Measurements from ENCODE around the gene LDB3.
A peak's percentile ranks its signal among the peaks of the same experiment; 100 is the strongest.
"Not testable (repeated sequence)": the region's sequence is repeated elsewhere in the genome, so short reads cannot be mapped to it uniquely, and the experiment has no call there.

The LDB3 gene

GRCh38 chr10:86668297-86669165 is at the start of gene LDB3:
Gene LDB3, plus strand, starts transcription at chr10:86668511. Its CDS starts 181 bp downstream, at chr10:86668692.
- no peak for DNase-seq

GRCh38 chr10:86628311-86628710 is 40.0 kb upstream of the LDB3 start:
- DNase-seq: no peak

- DNase-seq: no peak
Observed at GRCh38 chr10:86630079-86630478, 38.2 kb upstream of the LDB3 start.

GRCh38 chr10:86632009-86632800 is 36.1 kb upstream of the LDB3 start:
- peak in 1 of 2 donors; percentile 14 for DNase-seq

GRCh38 chr10:86632951-86633350 is 35.4 kb upstream of the LDB3 start:
- no peak for DNase-seq

- DNase-seq: no peak
Observed at GRCh38 chr10:86635402-86635801, 32.9 kb upstream of the LDB3 start.

GRCh38 chr10:86636311-86636710 is 32.0 kb upstream of the LDB3 start:
- DNase-seq: no peak

GRCh38 chr10:86642021-86642420 is 26.3 kb upstream of the LDB3 start:
- DNase-seq: no peak

GRCh38 chr10:86642499-86642898 is 25.8 kb upstream of the LDB3 start:
- no peak for DNase-seq

GRCh38 chr10:86644152-86644793 is 24.0 kb upstream of the LDB3 start:
- DNase-seq: no peak

- DNase-seq: no peak
Observed at GRCh38 chr10:86644794-86645445, 23.4 kb upstream of the LDB3 start.

- DNase-seq: not testable (repeated sequence)
Observed at GRCh38 chr10:86645621-86646165, 22.6 kb upstream of the LDB3 start.

GRCh38 chr10:86646532-86646931 is 21.8 kb upstream of the LDB3 start:
- DNase-seq: no peak

GRCh38 chr10:86646933-86647332 is 21.4 kb upstream of the LDB3 start:
- no peak for DNase-seq

- no peak for DNase-seq
Observed at GRCh38 chr10:86647773-86648703, 20.3 kb upstream of the LDB3 start.

- DNase-seq: no peak
Observed at GRCh38 chr10:86648704-86649427, 19.4 kb upstream of the LDB3 start.

GRCh38 chr10:86649471-86650150 is 18.7 kb upstream of the LDB3 start:
- DNase-seq: no peak

GRCh38 chr10:86650151-86650550 is 18.2 kb upstream of the LDB3 start:
- DNase-seq: no peak

- no peak for DNase-seq
Observed at GRCh38 chr10:86651021-86651471, 17.3 kb upstream of the LDB3 start.
